ENCODE data around the gene ITLN1.

Gene ITLN1

DNA sequence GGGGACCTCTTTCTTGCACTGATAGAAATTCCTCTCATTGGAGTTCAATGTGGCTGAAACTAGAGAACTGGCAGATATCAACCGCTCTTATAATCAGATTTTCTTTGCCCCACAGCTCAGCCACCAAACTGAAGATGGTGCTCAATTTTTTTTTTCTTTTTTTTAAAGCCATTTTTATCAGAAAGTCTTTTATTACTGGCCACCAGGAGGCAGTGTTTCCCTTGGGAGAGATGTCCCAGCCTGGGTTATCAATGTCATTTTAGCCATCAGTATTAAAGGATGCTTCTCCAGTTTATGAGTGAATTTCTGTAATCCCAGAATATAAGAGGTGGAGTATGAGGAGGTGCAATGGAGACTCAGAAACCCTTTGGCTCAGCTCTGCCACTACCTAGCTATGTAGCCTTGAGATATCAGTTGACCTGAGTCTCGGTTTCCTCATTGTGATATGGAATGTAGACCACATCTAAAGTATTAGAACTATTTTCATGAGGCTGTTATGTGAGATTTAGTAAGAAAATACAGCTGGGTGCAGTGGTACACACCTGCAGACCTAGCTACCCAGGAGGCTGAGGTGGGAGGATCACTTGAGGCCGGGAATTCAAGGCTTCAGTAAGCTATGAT is 49.9 kb downstream of the ITLN1 start:
- Histone ChIP-seq H3K27me3 (ENCODE audit: control insufficient read depth, insufficient read depth, low read length) (peaks cover 21% of the 10 kb centered on the region), H3K4me2 (ENCODE audit: low read length) (no peak overlapping the region), H3K9ac (ENCODE audit: low read depth, low read length) (no peak overlapping the region), H3K36me3 (ENCODE audit: insufficient read depth, low read length) (no peaks in the 10 kb centered on the region), H3K4me1 (ENCODE audit: control insufficient read depth, insufficient read depth, low read length) (no peaks in the 10 kb centered on the region), H3K9me3 (replicated peaks; ENCODE audit: low read length) (no peaks in the 10 kb centered on the region), H3K4me3 (ENCODE audit: low read length) (no peak overlapping the region)

DNA sequence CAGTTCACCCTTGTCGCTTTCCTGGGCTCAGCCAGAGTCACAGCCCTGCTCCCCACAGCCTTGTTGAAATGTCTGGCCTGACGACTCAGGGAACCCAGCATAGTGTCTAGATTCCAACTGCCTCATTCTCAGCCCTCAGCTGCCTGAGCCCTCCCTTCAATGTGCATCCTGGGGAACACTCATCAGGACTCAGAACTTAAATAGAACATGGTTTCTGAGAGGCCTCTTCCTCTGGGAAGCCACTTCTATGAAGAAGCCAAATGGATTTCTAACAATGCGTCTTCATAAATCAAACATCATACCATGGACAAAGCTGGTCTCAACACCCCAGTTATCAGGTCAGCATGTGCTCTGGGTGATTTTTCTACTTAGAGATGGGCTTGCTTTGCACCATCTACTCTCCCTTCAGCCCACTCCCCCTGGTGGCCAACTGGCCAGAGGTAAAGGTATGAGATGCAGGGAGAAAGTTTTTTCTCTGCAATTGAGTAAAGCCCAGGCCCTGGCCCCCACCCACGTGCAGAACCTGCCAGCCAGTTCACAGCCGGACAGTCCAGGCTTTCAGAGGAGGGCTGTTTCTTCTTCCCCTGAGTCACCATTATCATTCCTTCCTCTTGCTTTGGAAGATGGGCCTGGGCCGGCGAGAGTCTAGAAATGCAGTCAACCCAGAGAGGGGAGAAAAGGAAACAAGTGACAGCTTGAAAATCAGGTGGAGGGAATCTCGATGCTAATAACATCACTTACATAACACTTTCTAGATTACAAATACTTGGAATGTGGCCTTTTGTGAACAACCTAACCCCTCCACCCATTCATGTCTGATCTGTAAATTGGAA is 54.4 kb downstream of the ITLN1 start:
- H3K4me3 ChIP-seq (ENCODE audit: low read length), result no peak overlapping the region
- H3K9ac ChIP-seq (ENCODE audit: low read depth, low read length), result no peak overlapping the region
- H3K36me3 ChIP-seq (ENCODE audit: insufficient read depth, low read length), result no peaks in the 10 kb centered on the region
- H3K27me3 ChIP-seq (ENCODE audit: control insufficient read depth, insufficient read depth, low read length), result peaks cover 15% of the 10 kb centered on the region
- no peaks in the 10 kb centered on the region for H3K4me1 ChIP-seq (ENCODE audit: control insufficient read depth, insufficient read depth, low read length)
- H3K4me2 ChIP-seq (ENCODE audit: low read length), result no peak overlapping the region
- no peaks in the 10 kb centered on the region for H3K9me3 ChIP-seq (replicated peaks; ENCODE audit: low read length)

DNA sequence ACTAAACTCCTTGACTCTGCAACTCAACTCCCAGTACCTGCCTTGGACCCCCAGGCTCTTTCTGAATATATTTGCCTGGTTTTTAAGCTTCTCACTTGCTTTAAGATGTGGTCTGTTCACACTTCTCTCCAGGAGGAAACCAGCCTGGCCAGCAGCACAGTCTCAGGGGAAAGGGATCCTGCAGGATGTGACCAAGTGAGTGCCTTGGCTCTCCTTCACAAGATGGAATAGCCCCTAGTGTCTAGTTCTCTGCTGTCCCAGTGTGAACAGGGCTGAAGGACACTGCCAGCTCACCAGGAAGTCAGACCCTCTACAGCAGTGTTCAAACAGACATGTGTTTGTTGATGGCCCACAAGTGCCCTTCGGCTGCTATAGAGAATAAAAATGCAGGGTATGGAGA is 55.2 kb downstream of the ITLN1 start:
- Histone ChIP-seq H3K9ac (ENCODE audit: low read depth, low read length) (no peak overlapping the region), H3K9me3 (replicated peaks; ENCODE audit: low read length) (no peaks in the 10 kb centered on the region), H3K4me1 (ENCODE audit: control insufficient read depth, insufficient read depth, low read length) (no peaks in the 10 kb centered on the region), H3K4me3 (ENCODE audit: low read length) (no peak overlapping the region), H3K36me3 (ENCODE audit: insufficient read depth, low read length) (no peaks in the 10 kb centered on the region), H3K4me2 (ENCODE audit: low read length) (no peak overlapping the region), H3K27me3 (ENCODE audit: control insufficient read depth, insufficient read depth, low read length) (peaks cover 15% of the 10 kb centered on the region)

DNA sequence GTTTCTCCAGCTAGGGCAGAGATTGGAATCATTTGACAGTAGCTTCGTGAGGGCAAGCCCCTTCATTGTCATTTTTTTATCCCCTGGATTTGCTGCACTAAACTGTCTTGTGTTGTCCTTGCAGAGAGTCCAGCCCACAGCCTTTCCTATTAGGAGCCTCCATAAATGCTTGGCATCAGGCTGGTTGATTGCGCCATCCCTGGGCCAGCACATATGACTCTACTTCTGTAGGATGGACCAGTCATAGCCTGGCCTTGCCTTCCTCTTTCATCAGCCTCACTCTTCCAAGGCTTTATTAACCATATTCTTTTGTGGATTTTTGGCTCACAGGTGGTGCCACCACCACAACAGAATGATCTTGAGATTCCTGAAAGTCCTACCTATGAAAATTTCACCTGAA is 57.6 kb downstream of the ITLN1 start:
- no peaks in the 10 kb centered on the region for H3K4me1 ChIP-seq (ENCODE audit: control insufficient read depth, insufficient read depth, low read length)
- H3K4me3 ChIP-seq (ENCODE audit: low read length), result no peak overlapping the region
- no peaks in the 10 kb centered on the region for H3K9me3 ChIP-seq (replicated peaks; ENCODE audit: low read length)
- H3K9ac ChIP-seq (ENCODE audit: low read depth, low read length), result no peak overlapping the region
- H3K4me2 ChIP-seq (ENCODE audit: low read length), result no peak overlapping the region
- H3K36me3 ChIP-seq (ENCODE audit: insufficient read depth, low read length), result no peaks in the 10 kb centered on the region
- peaks cover 11% of the 10 kb centered on the region for H3K27me3 ChIP-seq (ENCODE audit: control insufficient read depth, insufficient read depth, low read length)

DNA sequence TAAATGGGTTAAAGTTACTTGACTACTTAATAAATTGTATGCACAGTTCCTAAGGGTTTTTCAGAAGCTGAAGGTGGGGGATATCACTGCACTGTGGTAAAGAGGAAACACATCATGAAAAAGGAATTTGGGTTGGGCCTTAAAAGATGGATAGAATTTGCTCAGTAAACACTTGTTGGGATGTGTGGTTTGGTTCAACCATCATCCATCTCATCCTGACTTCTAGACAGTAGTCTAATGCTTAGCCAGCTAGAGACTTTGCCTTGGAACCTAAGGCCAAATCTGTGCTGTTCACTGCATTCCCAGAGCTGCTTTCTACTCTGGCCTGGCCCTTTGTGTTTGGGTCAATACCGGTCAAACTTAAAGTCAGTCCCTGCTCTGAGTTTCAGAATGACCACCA is 58.4 kb downstream of the ITLN1 start:
- no peaks in the 10 kb centered on the region for H3K36me3 ChIP-seq (ENCODE audit: insufficient read depth, low read length)

More for the DNA sequence above, 58.4 kb downstream of the ITLN1 start:
- no peaks in the 10 kb centered on the region for H3K9me3 ChIP-seq (replicated peaks; ENCODE audit: low read length)
- H3K9ac ChIP-seq (ENCODE audit: low read depth, low read length), result no peak overlapping the region
- H3K4me3 ChIP-seq (ENCODE audit: low read length), result no peak overlapping the region
- H3K4me2 ChIP-seq (ENCODE audit: low read length), result no peak overlapping the region
- peaks cover 6% of the 10 kb centered on the region for H3K27me3 ChIP-seq (ENCODE audit: control insufficient read depth, insufficient read depth, low read length)
- no peaks in the 10 kb centered on the region for H3K4me1 ChIP-seq (ENCODE audit: control insufficient read depth, insufficient read depth, low read length)
